HG03159 (cell line): Measurements from ENCODE around the gene RILP.

ENCODE experiments used
- ATAC-seq: cut with Tn5 transposase; IDR thresholded peaks from one replicate; pipeline ENCODE4 v1.9.1; 2021; ENCODE audit warnings: mild to moderate bottlenecking, moderate library complexity; ENCODE audit not compliant: unreplicated experiment

RILP gene

GRCh38 chr17:1648173-1648962 is 1.3 kb downstream of the RILP start:
- ATAC-seq, result peak; percentile 9

DNA sequence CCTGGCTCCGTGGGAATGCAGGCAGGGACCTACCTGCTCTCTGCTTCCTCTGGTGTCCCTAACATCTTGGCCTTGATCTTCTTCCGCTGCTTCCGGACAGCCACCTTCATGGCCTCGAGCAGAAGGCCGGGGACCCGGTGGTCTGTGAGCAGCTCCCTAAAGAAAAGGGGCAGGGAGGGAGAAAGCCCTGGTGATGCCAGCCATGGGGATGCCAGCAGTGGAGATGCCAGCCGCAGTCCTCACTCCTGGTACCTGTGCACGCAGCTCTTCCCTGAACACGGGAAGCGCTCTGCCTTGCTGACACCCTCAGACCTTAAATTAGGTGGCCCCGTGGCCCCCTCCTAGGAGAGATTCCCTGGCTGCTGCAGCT is 1.9 kb downstream of the RILP start:
- no peak for ATAC-seq

GRCh38 chr17:1646199-1646875 is 3.3 kb downstream of the RILP start:
- no peak for ATAC-seq

DNA sequence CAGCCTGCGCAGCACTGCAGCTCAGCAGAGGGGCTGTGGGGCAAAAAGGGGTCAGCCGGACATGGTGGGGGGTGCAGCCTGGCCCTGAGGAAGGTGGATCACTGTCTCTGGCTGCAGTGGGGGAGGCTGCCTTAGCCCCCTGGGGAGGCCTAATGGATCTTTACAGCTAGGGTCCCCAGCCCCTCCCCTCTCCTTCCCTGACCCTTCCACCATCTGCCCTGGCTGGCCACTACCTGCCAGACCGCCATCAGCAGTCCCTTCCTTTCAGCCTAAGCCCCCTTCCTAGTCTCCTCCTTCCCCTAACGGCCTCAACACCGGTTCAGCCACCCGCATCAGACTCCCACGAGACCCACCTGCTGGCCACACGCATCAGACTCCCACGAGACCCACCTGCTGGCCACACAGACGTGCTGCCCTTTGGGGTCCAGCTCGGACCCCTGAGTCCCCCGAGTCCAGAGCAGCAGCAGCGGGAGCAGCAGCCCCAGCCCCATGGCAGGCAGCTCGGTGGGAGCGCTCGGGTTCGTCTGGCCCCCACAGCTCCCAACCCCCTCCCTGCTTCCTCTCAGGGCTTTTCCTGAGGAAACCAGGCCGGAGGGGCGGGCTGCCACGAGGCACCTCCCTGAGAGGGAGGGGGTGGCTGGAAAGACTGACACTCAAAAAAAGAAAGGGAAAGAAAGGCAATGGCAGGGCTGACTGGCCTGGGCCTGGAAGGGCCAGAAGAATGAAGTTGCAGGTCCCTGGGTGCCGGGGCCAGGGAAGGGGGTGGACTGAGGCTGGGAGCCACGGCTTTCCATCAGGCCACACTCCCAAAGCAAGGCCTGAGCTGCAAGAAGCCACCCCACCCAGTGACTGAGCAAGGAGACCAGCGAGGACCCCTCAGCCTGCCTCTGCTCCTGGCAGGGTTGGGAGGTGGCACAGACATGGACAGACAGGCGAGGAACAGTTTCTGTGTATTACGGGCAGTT is 4.2 kb downstream of the RILP start, which contains the start of gene SCARF1:
Gene SCARF1, minus strand, starts transcription at position 526 of the 965 bp plus-strand sequence. Its CDS starts 35 bp downstream, at position 491.
- ATAC-seq, result no peak

DNA sequence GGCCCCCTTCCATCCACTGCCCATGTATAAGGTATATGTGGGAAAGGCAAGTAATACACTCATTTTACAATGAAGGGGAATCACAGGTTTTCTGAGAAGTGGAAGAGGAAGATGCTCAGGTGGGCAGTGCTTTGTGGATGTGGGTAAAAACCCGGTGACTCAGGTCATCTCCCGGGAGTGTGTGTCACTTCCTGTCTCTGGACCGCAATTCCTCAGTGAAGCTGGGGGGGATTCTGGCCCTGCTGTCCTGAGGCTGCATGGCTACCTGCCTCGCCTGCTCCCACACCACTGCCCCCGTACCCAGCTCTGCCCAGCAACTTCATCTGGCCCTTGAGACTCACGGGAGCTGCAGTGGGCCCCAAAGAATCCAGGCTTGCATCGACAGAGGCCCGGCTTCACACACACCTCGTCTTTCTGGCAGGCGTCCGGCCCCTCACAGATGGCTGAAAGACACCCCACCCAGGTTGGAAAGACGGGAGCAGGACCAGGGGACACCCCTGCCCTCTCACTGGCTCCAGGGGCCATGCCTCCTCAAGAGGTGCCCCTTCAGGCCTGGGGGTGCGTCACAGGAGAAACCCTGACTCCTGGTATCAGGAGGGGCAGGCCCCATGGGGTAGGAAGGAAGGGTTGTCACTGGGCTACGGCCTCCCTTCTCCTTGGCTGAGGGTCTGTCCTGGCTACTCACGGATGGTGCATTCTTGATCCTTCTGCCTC is 5.0 kb downstream of the RILP start:
- no peak for ATAC-seq

- no peak for ATAC-seq
Observed at GRCh38 chr17:1643999-1644492, 5.6 kb downstream of the RILP start.

DNA sequence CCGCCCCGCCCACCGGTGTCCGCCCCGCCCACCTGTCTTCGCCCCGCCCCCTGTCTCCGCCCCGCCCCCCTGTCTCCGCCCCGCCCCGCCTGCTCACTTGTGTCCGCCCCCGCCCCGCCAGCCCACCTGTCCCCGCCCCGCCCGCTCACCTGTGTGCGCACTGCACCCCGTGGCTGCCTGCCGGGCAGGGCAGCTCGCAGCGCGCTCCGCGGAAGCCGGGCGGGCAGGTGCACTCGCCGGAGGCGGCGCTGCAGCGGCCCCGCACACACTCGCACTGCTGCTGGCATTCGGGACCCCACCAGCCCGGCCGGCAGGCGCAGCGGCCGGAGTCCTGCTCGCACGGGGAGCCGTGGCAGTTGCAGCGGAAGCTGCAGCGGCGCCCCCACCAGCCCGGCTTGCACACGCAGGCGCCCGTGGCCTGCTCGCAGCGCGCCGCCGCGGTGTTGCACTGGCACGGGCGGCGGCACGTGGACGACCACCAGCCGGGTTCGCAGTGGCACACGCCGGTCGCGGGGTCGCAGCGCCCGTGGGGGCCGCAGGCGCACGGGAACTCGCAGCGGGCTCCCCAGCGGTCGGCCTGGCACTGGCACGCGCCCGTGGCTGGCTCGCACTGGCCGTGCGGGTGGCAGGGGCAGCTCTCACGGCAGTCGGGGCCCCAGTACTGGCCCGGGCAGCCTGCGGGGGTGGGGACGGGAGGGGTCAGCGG is 6.2 kb downstream of the RILP start:
- no peak for ATAC-seq

GRCh38 chr17:1641065-1641403 is 8.6 kb downstream of the RILP start:
- no peak for ATAC-seq

DNA sequence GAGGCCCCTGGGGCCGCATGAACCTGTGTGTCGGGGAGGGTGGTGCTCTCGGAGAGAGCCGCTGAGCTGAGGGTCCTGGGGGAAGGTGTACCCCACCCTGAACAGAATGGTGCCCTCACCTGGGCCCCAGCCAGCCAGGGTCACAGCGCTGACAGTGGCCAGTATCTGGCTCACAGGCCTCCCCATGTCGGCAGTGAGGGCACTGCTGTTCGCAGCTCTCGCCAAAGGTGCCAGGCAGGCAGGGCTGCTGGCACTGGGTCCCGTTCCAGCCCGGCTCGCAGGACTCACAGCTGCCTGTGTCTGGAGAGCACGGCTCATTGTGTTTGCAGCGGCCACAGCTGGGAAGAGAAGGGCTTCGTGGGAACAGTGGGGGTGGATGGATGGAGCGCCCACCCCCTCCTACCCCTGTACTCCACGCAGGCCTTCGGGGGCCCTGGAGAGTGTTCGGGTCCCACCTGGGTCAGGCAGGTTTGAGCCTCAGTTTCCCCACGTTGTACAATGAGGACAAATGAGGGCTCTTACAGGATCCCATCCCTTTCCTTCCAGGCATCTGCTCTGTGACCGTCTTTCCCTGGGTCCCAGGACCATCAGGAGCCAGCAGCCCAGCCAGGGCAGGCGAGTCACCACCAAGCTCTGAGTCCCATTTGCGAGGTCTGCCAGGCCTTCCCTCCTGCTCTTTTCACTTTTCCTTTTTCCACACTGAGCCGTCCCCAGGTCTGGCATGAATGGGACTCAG is 9.2 kb downstream of the RILP start:
- no peak for ATAC-seq

GRCh38 chr17:1639549-1640180 is 10.0 kb downstream of the RILP start:
- no peak for ATAC-seq

- no peak for ATAC-seq
Observed at GRCh38 chr17:1638624-1639300, 10.9 kb downstream of the RILP start.

DNA sequence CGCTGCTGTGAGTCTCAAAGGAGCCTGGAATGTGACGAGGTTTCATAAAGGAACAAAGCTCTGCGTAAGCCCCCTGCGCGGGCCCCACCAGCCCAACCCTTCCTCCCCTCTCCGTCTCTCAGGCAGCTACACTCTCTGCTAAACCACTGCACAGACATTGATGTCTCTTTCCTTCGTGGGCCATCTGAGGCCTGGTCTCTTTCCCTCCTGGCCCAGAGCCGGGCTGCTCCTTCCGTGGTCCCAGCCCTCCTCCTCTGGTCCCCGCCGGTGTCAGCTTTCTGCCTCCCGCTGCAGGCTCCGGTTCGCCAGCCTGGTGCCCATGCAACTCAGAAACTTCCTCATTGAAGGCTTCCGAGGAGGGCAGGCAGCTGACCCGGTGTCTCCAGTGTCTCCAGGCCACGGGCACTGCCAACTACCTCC is 11.5 kb downstream of the RILP start:
- ATAC-seq, result no peak

DNA sequence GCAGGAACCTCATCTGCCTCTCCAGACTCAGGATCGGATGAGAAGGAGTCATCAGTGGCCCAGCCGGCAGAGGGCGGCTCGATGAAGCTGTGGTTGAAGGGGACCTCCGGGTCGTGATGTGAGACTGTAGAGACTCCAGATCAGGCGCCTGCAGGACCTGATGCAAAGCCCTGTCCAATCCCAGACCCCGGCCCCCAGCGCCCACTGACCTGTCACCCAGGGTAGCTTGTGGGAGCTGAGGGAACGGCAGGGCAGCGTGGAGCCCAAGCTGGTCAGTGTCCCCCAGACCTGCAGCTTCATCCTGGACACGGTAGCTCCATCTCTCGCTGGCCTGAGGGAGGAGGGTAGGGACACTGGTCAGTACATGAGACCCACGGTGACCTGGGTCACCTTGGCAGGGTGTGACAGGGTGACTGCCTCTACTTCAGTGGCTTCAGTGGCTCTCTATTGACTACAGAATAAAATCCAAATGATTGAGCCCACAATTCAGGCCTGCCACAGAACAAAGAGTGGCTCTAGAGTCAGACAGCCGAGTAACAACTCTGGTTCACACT is 12.9 kb downstream of the RILP start:
- no peak for ATAC-seq

DNA sequence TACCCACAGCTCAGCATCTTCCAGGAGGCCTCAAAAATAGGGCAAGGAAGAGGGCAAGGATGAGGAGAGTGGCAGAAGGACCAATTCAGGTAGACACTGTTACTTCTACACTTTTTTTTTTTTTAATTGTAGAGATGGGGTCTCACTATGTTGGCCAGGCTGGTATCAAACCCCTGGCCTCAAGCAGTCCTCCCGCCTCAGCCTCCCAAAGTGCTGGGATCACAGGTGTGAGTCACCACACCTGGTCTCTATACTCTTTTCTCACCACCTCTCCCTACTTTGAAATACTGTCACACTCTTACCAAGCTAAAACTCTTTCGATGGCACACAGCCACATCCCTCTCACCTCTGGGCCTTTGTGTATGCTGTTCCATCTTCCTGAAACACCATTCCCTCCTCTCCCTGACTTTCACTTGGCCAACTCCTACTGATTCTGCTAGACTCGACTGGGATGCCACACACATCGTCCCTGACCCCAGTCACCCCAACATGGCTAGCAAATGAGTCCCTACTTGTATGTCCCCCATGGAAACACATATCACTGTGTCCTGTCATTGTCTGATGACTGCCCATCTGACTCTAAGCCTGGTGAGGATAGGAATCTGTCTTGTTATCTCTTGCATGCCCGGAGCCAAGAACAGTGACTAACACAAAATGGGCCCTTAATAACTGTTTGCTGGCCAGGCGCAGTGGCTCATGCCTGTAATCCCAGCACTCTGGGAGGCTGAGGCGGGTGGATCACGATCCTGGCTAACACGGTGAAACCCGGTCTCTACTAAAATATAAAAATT is 13.8 kb downstream of the RILP start:
- ATAC-seq, result no peak

GRCh38 chr17:1634841-1635650 is 14.6 kb downstream of the RILP start:
- no peak for ATAC-seq

DNA sequence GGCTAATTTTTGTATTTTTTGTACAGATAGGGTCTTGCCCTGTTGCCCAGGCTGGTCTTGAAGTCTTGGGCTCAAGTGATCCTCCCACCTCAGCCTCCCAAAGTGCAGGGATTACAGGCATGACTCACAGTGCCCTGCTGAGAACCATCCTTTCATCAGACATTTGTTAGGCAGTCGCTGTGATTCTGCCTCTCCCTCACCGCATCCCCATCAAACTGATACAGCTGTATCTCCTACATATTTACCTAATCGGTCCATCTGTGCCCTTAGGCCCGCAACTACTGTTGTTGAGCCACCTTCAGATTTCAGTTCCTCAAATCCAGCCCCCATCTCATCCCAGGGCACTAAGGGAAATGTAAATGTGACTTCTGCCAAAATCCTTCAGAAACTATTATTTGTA is 19.0 kb downstream of the RILP start:
- ATAC-seq, result no peak
